Measurements from ENCODE around the gene NXPH3.

NXPH3 gene

GRCh38 chr17:49575679-49576087, at the start of gene NXPH3:
TSS of gene NXPH3 (plus strand) at chr17:49575871. CDS start at chr17:49576220, 349 bp downstream.
- POLR2A ChIA-PET = no interaction called here

GRCh38 chr17:49527927-49528651, 47.6 kb upstream of the NXPH3 start:
- no peak for DNase-seq (ENCODE audit: extremely low spot score)
- no peak for TF ChIP-seq CTCF (IDR thresholded peaks at IDR 0.05; ENCODE audit: control extremely low read depth, extremely low read depth, low read depth, missing control alignments)
- POLR2A ChIA-PET = no interaction called here
- CTCF ChIA-PET = interaction anchor here (1.6 to 2.2 kb wide), 2 partner anchors 12 to 29 kb away, joined by 4 to 7 read pairs; no protein-coding TSS in a partner anchor

More at GRCh38 chr17:49575679-49576087, at the start of gene NXPH3:
- CTCF ChIA-PET = interaction anchor here (0.7 to 20.7 kb wide), 19 partner anchors 8 to 421 kb away, joined by 3 to 880 read pairs (median 4); partner anchors contain the start of gene SLC35B1
- peak; percentile 84 for DNase-seq (ENCODE audit: extremely low spot score)
- peak; percentile 80 for TF ChIP-seq CTCF (IDR thresholded peaks at IDR 0.05; ENCODE audit: control extremely low read depth, extremely low read depth, low read depth, missing control alignments)

- ChIA-PET CTCF (interaction anchor here (2.1 kb wide), 1 partner anchor 28 kb away, joined by 10 read pairs; no protein-coding TSS in a partner anchor), POLR2A (no interaction called here)
- no peak for DNase-seq (ENCODE audit: extremely low spot score)
- no peak for TF ChIP-seq CTCF (IDR thresholded peaks at IDR 0.05; ENCODE audit: control extremely low read depth, extremely low read depth, low read depth, missing control alignments)
These were observed 46.7 kb upstream of the NXPH3 start for GRCh38 chr17:49528966-49529365.

DNA sequence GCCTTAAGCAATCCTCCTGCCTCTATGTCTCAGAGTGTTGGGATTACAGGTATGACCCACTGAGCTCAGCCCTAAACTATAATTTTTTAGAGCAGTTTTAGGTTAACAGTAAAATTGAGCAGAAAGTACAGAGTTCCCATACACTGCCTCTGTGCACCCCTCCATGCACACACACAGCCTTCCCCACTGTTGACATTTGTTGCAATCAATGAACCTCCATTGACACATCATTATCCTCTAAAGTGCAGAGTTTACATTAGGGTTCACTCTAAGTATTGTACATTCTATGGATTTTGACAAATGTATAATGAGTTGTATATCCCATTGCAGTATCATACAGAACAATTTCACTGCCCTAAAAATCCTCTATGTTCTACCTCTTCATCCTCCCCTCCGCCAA, 45.6 kb upstream of the NXPH3 start:
- TF ChIP-seq CTCF (IDR thresholded peaks at IDR 0.05; ENCODE audit: control extremely low read depth, extremely low read depth, low read depth, missing control alignments) = no peak
- ChIA-PET CTCF (interaction anchor here (2.1 kb wide), 1 partner anchor 27 kb away, joined by 10 read pairs; no protein-coding TSS in a partner anchor), POLR2A (no interaction called here)
- DNase-seq (ENCODE audit: extremely low spot score) = no peak

DNA sequence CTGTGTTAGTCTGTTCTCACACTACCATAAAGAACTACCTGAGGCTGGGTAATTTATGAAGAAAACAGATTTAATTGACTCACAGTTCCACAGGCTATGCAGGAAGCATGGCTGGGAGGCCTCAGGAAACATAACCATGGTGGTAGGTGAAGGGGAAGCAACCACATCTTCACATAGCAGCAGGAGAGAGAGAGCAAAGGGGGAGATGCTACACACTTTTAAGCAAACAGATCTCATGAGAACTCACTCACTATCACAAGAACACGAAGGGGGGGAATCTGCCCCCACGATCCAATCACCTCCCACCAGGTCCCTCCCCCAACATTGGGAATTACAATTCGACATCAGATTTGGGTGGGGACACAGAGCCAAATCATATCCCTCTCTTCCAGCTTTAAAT, 31.8 kb upstream of the NXPH3 start:
- no peak for DNase-seq (ENCODE audit: extremely low spot score)
- POLR2A ChIA-PET = interaction anchor here (0.6 kb wide), 1 partner anchor 33 kb away, joined by 5 read pairs; no protein-coding TSS in a partner anchor
- TF ChIP-seq CTCF (IDR thresholded peaks at IDR 0.05; ENCODE audit: control extremely low read depth, extremely low read depth, low read depth, missing control alignments) = no peak
- CTCF ChIA-PET = interaction anchor here (1.0 to 5.5 kb wide), 3 partner anchors 12 to 108 kb away, joined by 3 to 40 read pairs (median 7); no protein-coding TSS in a partner anchor

GRCh38 chr17:49545007-49545660, 30.5 kb upstream of the NXPH3 start:
- no peak for TF ChIP-seq CTCF (IDR thresholded peaks at IDR 0.05; ENCODE audit: control extremely low read depth, extremely low read depth, low read depth, missing control alignments)
- POLR2A ChIA-PET = no interaction called here
- CTCF ChIA-PET = interaction anchor here (1.7 to 5.5 kb wide), 3 partner anchors 11 to 112 kb away, joined by 4 to 40 read pairs (median 7); no protein-coding TSS in a partner anchor
- no peak for DNase-seq (ENCODE audit: extremely low spot score)
